ENCODE results near the gene NKPD1.

Gene NKPD1

GRCh38 chr19:45114116-45114515 is 46.7 kb downstream of the NKPD1 start:
- no peak for DNase-seq

- DNase-seq: no peak
These were observed 47.2 kb downstream of the NKPD1 start for GRCh38 chr19:45113628-45114027.

GRCh38 chr19:45112111-45112827 is 48.5 kb downstream of the NKPD1 start:
- no peak for DNase-seq
